Skin of body (tissue), 2 donors: ENCODE results near the gene DCLK2. TPM values are rescaled to one million over a fixed set of nuclear protein-coding genes. Genes with fewer than 3 reads are reported as not detected.

ENCODE experiments used
- DNase-seq: peaks from one replicate; lab custom pipeline; 2025; lab: John Stamatoyannopoulos, UW
- total RNA-seq: library from RNA; depleted of rRNA; stranded (reverse); fragments of >200 nt; gene quantifications from one replicate; pipeline ENCODE4 v1.2.3, GENCODE V29; 2014

The DCLK2 gene
- total RNA-seq, 1 donor from 2014 or later, result 11.7 TPM

- no peak for DNase-seq
Observed at GRCh38 chr4:150259861-150260567, 181.8 kb downstream of the DCLK2 start.

- DNase-seq, result no peak
Observed at GRCh38 chr4:150261571-150261970, 183.3 kb downstream of the DCLK2 start.

- no peak for DNase-seq
Observed at GRCh38 chr4:150262611-150263010, 184.4 kb downstream of the DCLK2 start.

- no peak for DNase-seq
Observed at GRCh38 chr4:150264595-150265161, 186.4 kb downstream of the DCLK2 start.

- DNase-seq, result no peak
Observed at GRCh38 chr4:150265806-150266205, 187.6 kb downstream of the DCLK2 start.

GRCh38 chr4:150268444-150268843, 190.2 kb downstream of the DCLK2 start:
- DNase-seq, result no peak

GRCh38 chr4:150278206-150278605, 200.0 kb downstream of the DCLK2 start:
- no peak for DNase-seq

GRCh38 chr4:150280081-150280895, 202.0 kb downstream of the DCLK2 start:
- DNase-seq, result no peak

GRCh38 chr4:150280975-150281374, 202.7 kb downstream of the DCLK2 start:
- DNase-seq, result no peak

GRCh38 chr4:150283689-150284088, 205.4 kb downstream of the DCLK2 start:
- DNase-seq, result peak; percentile 11

- DNase-seq, result no peak
Observed at GRCh38 chr4:150286656-150287055, 208.4 kb downstream of the DCLK2 start.

- DNase-seq, result no peak
Observed at GRCh38 chr4:150289198-150289597, 211.0 kb downstream of the DCLK2 start.

- DNase-seq, result peak; percentile 77
Observed at GRCh38 chr4:150289881-150290280, 211.6 kb downstream of the DCLK2 start.

- DNase-seq, result peak; percentile 13
Observed at GRCh38 chr4:150297861-150298474, 219.7 kb downstream of the DCLK2 start.

GRCh38 chr4:150299816-150300215, 221.6 kb downstream of the DCLK2 start:
- DNase-seq, result no peak

- no peak for DNase-seq
Observed at GRCh38 chr4:150302553-150302952, 224.3 kb downstream of the DCLK2 start.

GRCh38 chr4:150305995-150306394, 227.8 kb downstream of the DCLK2 start:
- DNase-seq, result no peak

GRCh38 chr4:150306719-150307118, 228.5 kb downstream of the DCLK2 start:
- no peak for DNase-seq
